HUES6 (cell line): ENCODE results near the gene ANKRD22.
"Not testable (repeated sequence)": the region's sequence is repeated elsewhere in the genome, so short reads cannot be mapped to it uniquely, and the experiment has no call there.

ENCODE experiments used
- H3K27ac ChIP-seq: 2 replicates; pipeline ENCODE4 v1.7.0; 2013; ENCODE audit warnings: low read depth, mild to moderate bottlenecking, low read length, inconsistent platforms
- H3K27me3 ChIP-seq: 2 replicates; pipeline ENCODE4 v1.6.1; 2013; ENCODE audit warnings: low read length; ENCODE audit not compliant: control insufficient read depth, insufficient read depth
- H3K36me3 ChIP-seq: 2 replicates; pipeline ENCODE4 v1.6.1; 2013; ENCODE audit warnings: low read length; ENCODE audit not compliant: control insufficient read depth, insufficient read depth
- H3K4me1 ChIP-seq: 2 replicates; pipeline ENCODE4 v1.6.1; 2013; ENCODE audit warnings: low read length; ENCODE audit not compliant: control insufficient read depth, insufficient read depth
- H3K4me3 ChIP-seq: 2 replicates; pipeline ENCODE4 v1.5.1; 2013; ENCODE audit warnings: low read depth, low read length
- H3K9ac ChIP-seq: one replicate; pipeline ENCODE4 v1.6.1; 2013; ENCODE audit warnings: mild to moderate bottlenecking, low read length
- H3K9me3 ChIP-seq: 2 replicates; pipeline ENCODE4 v1.6.1; 2013; ENCODE audit warnings: low read depth, low read length; ENCODE audit not compliant: control insufficient read depth, insufficient read depth

Gene ANKRD22

GRCh38 chr10:88850712-88851111 lies 932 bp downstream of the ANKRD22 start:
- no peaks in the 10 kb centered on the region for H3K9me3 ChIP-seq
- H3K27me3 ChIP-seq, result no peaks in the 10 kb centered on the region
- peaks cover 3% of the 10 kb centered on the region; the same call in 1 of the 2 replicates for H3K4me1 ChIP-seq
- no peak overlapping the region for H3K27ac ChIP-seq
- H3K4me3 ChIP-seq, result no peak overlapping the region
- no peaks in the 10 kb centered on the region for H3K36me3 ChIP-seq
- H3K9ac ChIP-seq, result no peak overlapping the region

GRCh38 chr10:88849234-88849633 lies 2.4 kb downstream of the ANKRD22 start:
- Histone ChIP-seq H3K4me1 (peaks cover 3% of the 10 kb centered on the region; the same call in 1 of the 2 replicates), H3K9ac (no peak overlapping the region), H3K9me3 (no peaks in the 10 kb centered on the region), H3K36me3 (no peaks in the 10 kb centered on the region), H3K27me3 (no peaks in the 10 kb centered on the region), H3K27ac (no peak overlapping the region), H3K4me3 (no peak overlapping the region)

DNA sequence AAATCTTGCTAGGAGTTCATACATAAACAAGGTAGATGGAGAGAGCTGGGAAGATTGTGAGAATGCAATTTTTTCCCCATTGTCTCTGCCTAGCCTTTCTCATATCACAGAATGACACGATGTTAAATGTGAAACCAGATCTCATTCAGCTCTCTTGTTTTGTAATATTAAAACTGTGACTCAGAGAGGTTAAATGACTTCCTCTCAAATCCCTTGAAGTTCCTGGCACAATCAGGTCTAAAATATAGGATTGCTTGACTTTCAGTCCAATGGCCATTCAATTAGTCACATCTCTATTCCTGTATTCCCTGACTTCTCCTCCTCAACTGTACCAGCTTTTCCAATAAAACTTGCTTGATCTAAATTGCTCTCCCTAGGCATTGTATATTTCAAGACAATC lies 3.1 kb downstream of the ANKRD22 start:
- H3K27ac ChIP-seq, result no peak overlapping the region
- H3K4me1 ChIP-seq, result peaks cover 3% of the 10 kb centered on the region; the same call in 1 of the 2 replicates
- no peak overlapping the region for H3K4me3 ChIP-seq

GRCh38 chr10:88843171-88843570 lies 8.5 kb downstream of the ANKRD22 start:
- H3K4me3 ChIP-seq, result no peak overlapping the region
- H3K9ac ChIP-seq, result no peak overlapping the region
- no peaks in the 10 kb centered on the region for H3K9me3 ChIP-seq
- H3K27ac ChIP-seq, result no peak overlapping the region
- H3K36me3 ChIP-seq, result no peaks in the 10 kb centered on the region
- no peaks in the 10 kb centered on the region; the same call in 1 of the 2 replicates for H3K4me1 ChIP-seq
- no peaks in the 10 kb centered on the region; the same call in 1 of the 2 replicates for H3K27me3 ChIP-seq

More for the DNA sequence above, 3.1 kb downstream of the ANKRD22 start:
- Histone ChIP-seq H3K36me3 (no peaks in the 10 kb centered on the region), H3K9me3 (no peaks in the 10 kb centered on the region), H3K9ac (no peak overlapping the region), H3K27me3 (no peaks in the 10 kb centered on the region)

DNA sequence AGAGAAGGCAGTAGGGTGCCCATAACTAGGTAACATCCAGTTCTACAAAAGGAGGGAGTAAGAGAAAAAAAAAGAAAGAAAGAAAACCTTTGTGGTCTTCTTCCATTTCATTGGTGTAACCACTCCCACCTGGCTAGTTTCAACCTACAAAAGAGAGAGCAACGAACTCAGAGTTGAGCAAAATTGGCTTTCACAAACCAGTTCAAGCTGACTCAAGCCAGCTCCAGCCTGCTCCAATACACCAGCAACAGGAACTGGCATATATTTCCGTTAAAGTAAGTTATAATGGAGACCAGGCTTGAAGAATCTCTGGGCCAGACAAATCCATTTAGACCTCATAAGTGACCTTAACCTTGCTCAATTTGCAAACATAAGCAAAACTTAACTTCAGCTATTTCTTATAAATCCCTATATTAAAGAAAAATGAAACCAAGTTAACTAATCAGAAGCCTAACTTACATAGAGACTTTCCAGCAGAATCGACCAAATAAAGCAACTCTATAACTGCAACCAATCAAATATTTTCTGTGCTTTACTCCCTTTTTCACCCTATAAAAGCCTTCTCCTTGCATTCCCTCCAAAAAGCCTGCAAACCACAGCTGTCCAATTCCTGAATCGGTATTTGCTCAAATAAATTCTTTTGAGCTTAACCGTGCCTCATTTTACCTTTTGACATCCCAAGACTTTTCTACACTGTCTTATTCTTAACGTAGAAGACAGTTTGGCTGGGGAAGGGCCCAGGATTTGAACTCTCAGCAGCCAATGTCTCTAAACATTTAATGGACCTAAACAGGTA lies 10.1 kb downstream of the ANKRD22 start:
- Histone ChIP-seq H3K4me1 (no peaks in the 10 kb centered on the region; the same call in 1 of the 2 replicates), H3K9me3 (no peaks in the 10 kb centered on the region), H3K27ac (no peak overlapping the region), H3K4me3 (no peak overlapping the region), H3K36me3 (no peaks in the 10 kb centered on the region), H3K9ac (no peak overlapping the region), H3K27me3 (peaks cover 3% of the 10 kb centered on the region; the same call in 1 of the 2 replicates)

DNA sequence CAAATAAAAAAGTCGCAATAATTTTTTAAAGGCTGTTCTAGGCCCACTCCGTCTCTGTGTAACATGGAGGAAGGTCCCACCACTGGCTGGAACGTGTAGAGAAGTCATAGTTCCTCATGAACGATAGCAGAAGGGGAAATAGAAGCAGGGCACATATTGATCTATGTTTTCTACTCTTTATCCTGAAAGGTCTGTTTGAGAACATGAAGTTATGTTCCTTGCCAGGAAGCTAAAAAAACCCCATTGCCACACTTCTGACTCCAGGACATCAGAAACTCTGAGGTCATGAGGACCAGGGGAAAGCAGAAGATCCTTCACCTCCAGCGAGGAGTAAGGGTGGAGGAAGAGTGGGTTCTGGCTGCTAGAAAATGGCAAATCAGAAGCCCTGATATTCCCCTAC lies 10.8 kb downstream of the ANKRD22 start:
- no peaks in the 10 kb centered on the region for H3K4me1 ChIP-seq
- no peak overlapping the region for H3K4me3 ChIP-seq
- H3K9ac ChIP-seq, result no peak overlapping the region
- H3K9me3 ChIP-seq, result no peaks in the 10 kb centered on the region
- H3K27ac ChIP-seq, result no peak overlapping the region
- peaks cover 3% of the 10 kb centered on the region; the same call in 1 of the 2 replicates for H3K27me3 ChIP-seq
- no peaks in the 10 kb centered on the region for H3K36me3 ChIP-seq

DNA sequence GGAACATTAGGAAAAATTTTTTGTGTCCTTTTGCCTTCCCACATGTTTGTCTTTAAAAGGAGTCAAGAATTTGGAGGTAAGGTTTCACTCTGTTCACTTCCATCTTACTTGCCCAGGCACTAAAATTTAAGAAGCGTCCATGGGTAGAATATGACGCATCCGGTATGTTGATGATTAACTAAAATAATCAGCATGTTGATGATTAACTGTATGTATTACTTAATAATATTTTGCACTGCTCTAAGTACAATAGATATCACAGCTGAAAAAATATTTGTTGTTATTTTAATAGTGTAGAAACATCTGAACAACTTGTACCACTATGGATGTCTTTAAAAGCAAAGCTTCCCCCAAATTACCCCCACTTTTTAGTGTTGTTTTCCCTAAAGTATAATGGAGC lies 11.5 kb downstream of the ANKRD22 start:
- Histone ChIP-seq H3K27me3 (peaks cover 3% of the 10 kb centered on the region; the same call in 1 of the 2 replicates), H3K9me3 (no peaks in the 10 kb centered on the region), H3K4me1 (no peaks in the 10 kb centered on the region), H3K4me3 (no peak overlapping the region), H3K36me3 (no peaks in the 10 kb centered on the region), H3K9ac (no peak overlapping the region), H3K27ac (no peak overlapping the region)

GRCh38 chr10:88838766-88839350 lies 12.8 kb downstream of the ANKRD22 start:
- H3K27ac ChIP-seq, result no peak overlapping the region
- peaks cover 3% of the 10 kb centered on the region; the same call in 1 of the 2 replicates for H3K27me3 ChIP-seq
- H3K36me3 ChIP-seq, result no peaks in the 10 kb centered on the region
- no peaks in the 10 kb centered on the region for H3K4me1 ChIP-seq
- H3K4me3 ChIP-seq, result no peak overlapping the region
- no peak overlapping the region for H3K9ac ChIP-seq
- no peaks in the 10 kb centered on the region for H3K9me3 ChIP-seq

DNA sequence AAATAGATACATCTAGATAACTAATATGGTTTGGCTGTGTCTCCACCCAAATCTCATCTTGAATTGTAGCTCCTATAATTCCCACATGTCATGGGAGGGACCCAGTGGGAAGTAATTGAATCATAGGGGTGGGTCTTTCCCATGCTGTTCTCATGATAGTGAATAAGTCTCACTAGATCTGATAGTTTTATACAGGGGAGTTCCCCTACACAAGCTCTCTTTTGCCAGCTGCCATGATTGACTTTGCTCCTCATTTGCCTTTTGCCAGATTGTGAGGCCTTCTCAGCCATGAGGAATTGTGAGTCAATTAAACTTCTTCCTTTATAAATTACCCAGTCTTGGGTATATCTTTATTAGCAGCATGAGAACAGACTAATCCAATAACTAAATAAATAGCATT lies 14.0 kb downstream of the ANKRD22 start:
- H3K9me3 ChIP-seq, H3K27me3 ChIP-seq, H3K4me3 ChIP-seq, H3K4me1 ChIP-seq, H3K9ac ChIP-seq, H3K36me3 ChIP-seq, H3K27ac ChIP-seq: not testable (repeated sequence)

- Histone ChIP-seq H3K36me3 (no peaks in the 10 kb centered on the region), H3K4me1 (no peaks in the 10 kb centered on the region), H3K9ac (no peak overlapping the region), H3K27ac (no peak overlapping the region), H3K27me3 (peaks cover 3% of the 10 kb centered on the region; the same call in 1 of the 2 replicates), H3K4me3 (no peak overlapping the region), H3K9me3 (no peaks in the 10 kb centered on the region)
Measured at GRCh38 chr10:88835910-88836221, 15.8 kb downstream of the ANKRD22 start.

GRCh38 chr10:88835096-88835909 lies 16.3 kb downstream of the ANKRD22 start:
- H3K4me3 ChIP-seq, result no peak overlapping the region
- H3K27ac ChIP-seq, result no peak overlapping the region
- no peak overlapping the region for H3K9ac ChIP-seq
- no peaks in the 10 kb centered on the region for H3K36me3 ChIP-seq
- no peaks in the 10 kb centered on the region for H3K9me3 ChIP-seq
- no peaks in the 10 kb centered on the region for H3K4me1 ChIP-seq
- H3K27me3 ChIP-seq, result peaks cover 3% of the 10 kb centered on the region; the same call in 1 of the 2 replicates
